Kidney epithelial cell (primary cell): ENCODE results near the gene MRPL30. TPM values are rescaled to one million over a fixed set of nuclear protein-coding genes. Genes with fewer than 3 reads are reported as not detected.
A peak's percentile ranks its signal among the peaks of the same experiment; 100 is the strongest.
"Not testable (repeated sequence)": the region's sequence is repeated elsewhere in the genome, so short reads cannot be mapped to it uniquely, and the experiment has no call there.

Experiments used
- DNase-seq: peaks from one replicate; pipeline ENCODE4 v3.0.0-alpha.2; 2010; ENCODE audit warnings: low read depth
- H3K27me3 ChIP-seq: 2 replicates; pipeline ENCODE4 v1.6.0; 2011; ENCODE audit warnings: low read length; ENCODE audit not compliant: control insufficient read depth, insufficient read depth
- H3K36me3 ChIP-seq: 2 replicates; pipeline ENCODE4 v1.5.1; 2011; ENCODE audit warnings: low read length; ENCODE audit not compliant: control insufficient read depth, insufficient read depth
- H3K4me3 ChIP-seq: 2 replicates; pipeline ENCODE4 v1.5.1; 2011; ENCODE audit warnings: low read depth, mild to moderate bottlenecking, control low read depth, low read length
- total RNA-seq: library from RNA; depleted of rRNA; stranded (reverse); fragments of >200 nt; gene quantifications from 2 replicates; pipeline ENCODE4 v1.2.3, GENCODE V29; 2015
- TF ChIP-seq, protein P1 (sequence below): IDR thresholded peaks from 2 replicates; pipeline ENCODE4 v1.5.1; 2011; ENCODE audit warnings: mild to moderate bottlenecking, moderate library complexity, low read length, control low read depth, inconsistent platforms; ENCODE audit not compliant: insufficient read depth, poor library complexity, severe bottlenecking

The MRPL30 gene
- total RNA-seq = 30.8 and 34.6 TPM in 2 replicates

DNA sequence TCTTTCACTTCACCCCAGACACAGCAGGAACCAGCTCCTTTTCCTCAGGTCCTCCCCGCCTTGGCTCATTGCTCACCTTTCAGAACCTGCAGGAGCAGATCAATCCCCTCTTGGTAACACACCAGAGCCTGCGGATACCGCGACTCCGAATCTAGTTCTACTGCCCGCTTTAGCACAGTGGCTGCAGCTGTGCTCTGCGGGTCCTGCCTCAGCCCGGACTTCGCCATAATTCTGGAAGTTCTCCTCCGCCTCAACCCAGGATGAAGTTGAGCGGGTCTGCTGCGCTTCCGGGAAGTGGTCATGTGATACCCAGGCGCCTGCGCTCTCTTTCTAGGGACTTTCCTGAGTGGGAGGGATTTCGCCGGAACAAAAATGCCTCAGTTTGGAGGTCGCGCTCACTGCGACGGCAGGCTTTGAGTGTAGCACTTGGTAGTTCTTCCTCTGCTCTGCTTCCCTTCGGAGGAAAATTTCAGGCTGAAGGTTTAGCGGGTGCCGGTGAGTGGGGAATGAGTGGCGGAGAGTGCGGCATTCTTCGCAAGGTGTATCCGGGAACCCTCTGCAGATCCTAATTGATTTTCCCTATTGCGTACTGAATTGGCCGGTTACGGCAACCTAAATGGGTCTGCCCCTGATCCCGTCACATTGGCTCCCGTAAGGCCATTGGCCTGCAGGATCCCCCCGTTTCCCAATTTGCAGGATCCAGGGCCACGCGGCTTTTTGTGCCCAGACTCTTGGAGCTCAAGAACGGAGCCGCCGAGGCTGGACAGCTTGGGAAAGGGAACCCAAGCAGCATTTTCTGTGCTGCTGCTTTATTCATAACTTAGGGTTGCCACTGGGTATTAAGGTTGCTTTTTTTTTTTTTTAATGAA lies at the start of gene MRPL30, which contains the start of gene MITD1:
Gene MRPL30 (plus strand): TSS at position 430 of the 869 bp plus-strand sequence. CDS start 5,020 bp downstream, outside the sequence.
Gene MITD1 (minus strand): TSS at position 304 of the 869 bp plus-strand sequence. CDS start 77 bp downstream, at position 227.
- peak within 1 kb of the TSS; percentile 89 for H3K4me3 ChIP-seq
- H3K27me3 ChIP-seq = no peaks in the 10 kb centered on the region
- DNase-seq = peak; percentile 80
- no peaks in the 10 kb centered on the region for H3K36me3 ChIP-seq
- TF ChIP-seq, protein P1, sequence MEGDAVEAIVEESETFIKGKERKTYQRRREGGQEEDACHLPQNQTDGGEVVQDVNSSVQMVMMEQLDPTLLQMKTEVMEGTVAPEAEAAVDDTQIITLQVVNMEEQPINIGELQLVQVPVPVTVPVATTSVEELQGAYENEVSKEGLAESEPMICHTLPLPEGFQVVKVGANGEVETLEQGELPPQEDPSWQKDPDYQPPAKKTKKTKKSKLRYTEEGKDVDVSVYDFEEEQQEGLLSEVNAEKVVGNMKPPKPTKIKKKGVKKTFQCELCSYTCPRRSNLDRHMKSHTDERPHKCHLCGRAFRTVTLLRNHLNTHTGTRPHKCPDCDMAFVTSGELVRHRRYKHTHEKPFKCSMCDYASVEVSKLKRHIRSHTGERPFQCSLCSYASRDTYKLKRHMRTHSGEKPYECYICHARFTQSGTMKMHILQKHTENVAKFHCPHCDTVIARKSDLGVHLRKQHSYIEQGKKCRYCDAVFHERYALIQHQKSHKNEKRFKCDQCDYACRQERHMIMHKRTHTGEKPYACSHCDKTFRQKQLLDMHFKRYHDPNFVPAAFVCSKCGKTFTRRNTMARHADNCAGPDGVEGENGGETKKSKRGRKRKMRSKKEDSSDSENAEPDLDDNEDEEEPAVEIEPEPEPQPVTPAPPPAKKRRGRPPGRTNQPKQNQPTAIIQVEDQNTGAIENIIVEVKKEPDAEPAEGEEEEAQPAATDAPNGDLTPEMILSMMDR = no peak

- not testable (repeated sequence) for H3K27me3 ChIP-seq, H3K4me3 ChIP-seq, H3K36me3 ChIP-seq, DNase-seq
Measured at GRCh38 chr2:99135044-99135556, 45.9 kb upstream of the MRPL30 start.

DNA sequence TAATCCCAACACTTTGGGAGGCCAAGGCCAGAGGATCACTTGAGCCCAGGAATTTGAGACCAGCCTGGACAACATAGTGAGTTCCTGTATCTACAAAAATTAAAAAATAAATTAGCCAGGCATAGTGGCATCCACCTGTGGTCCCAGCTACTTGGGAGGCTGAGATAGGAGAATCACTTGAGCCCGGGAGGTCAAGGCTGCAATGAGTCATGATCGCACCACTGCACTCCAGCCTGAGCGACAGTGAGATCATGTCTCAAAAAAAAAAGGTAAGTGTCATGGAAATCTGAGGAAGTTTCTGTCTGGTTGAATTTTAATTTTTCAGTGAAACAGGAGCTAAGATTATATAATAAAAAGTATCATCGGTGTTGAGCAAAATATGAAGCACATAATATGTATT lies 42.0 kb upstream of the MRPL30 start:
- DNase-seq = no peak
- Histone ChIP-seq H3K27me3 (no peaks in the 10 kb centered on the region), H3K36me3 (no peaks in the 10 kb centered on the region), H3K4me3 (no peak overlapping the region)
- TF ChIP-seq, protein P1 = no peak

GRCh38 chr2:99140056-99140859 lies 40.7 kb upstream of the MRPL30 start:
- DNase-seq = no peak
- TF ChIP-seq, protein P1 = no peak
- no peaks in the 10 kb centered on the region for H3K27me3 ChIP-seq

GRCh38 chr2:99140860-99141109 lies 40.2 kb upstream of the MRPL30 start:
- no peak for DNase-seq
- TF ChIP-seq, protein P1 = no peak
- H3K27me3 ChIP-seq = no peaks in the 10 kb centered on the region
- peak overlapping the region; percentile 83 for H3K4me3 ChIP-seq
- H3K36me3 ChIP-seq = no peaks in the 10 kb centered on the region

More at GRCh38 chr2:99140056-99140859, 40.7 kb upstream of the MRPL30 start:
- Histone ChIP-seq H3K36me3 (no peaks in the 10 kb centered on the region), H3K4me3 (peak overlapping the region; percentile 83)
